K562 (cell line): Measurements from ENCODE around the gene ZNF2. TPM values are rescaled to one million over a fixed set of nuclear protein-coding genes. Genes with fewer than 3 reads are reported as not detected.

ENCODE experiments used
- BHLHE40 ChIP-seq: IDR thresholded peaks from 2 replicates; pipeline ENCODE4 v1.6.1; 2011; ENCODE audit warnings: low read length, improper control_type of control experiment
- CBFA2T2 ChIP-seq: fragments of 450-650 bp; conservative IDR thresholded peaks from 2 replicates; pipeline ENCODE4 v1.6.1; 2017; ENCODE audit warnings: mild to moderate bottlenecking
- FOSL1 ChIP-seq: fragments of 200-800 bp; sonication (Bioruptor generic); conservative IDR thresholded peaks from 2 replicates; pipeline ENCODE4 v1.6.1; 2016; ENCODE audit warnings: missing genetic modification characterization, missing compliant biosample characterization
- HDGF ChIP-seq: fragments of 450-650 bp; IDR thresholded peaks from 2 replicates; pipeline ENCODE4 v1.6.1; 2016
- IFI16 ChIP-seq: fragments of 250-450 bp; sonication (Bioruptor Pico); IDR thresholded peaks from 2 replicates; pipeline ENCODE4 v2.1.2; 2022; ENCODE audit warnings: mild to moderate bottlenecking, inconsistent platforms
- MGA ChIP-seq: fragments of 450-650 bp; IDR thresholded peaks from 2 replicates; pipeline ENCODE4 v1.6.1; 2016; ENCODE audit warnings: mild to moderate bottlenecking, moderate library complexity
- MYC ChIP-seq, 2 experiments: fragments of 250-450 bp in 1 of 2; sonication (Bioruptor Pico) in 1 of 2; IDR thresholded peaks; 2 replicates each; pipeline versions ENCODE4 v1.5.1 to v1.6.1; 2012 to 2021; ENCODE audit warnings: low read depth in 2 of 2, borderline replicate concordance in 1 of 2, improper control_type of control experiment in 1 of 2, low read length in 1 of 2, mild to moderate bottlenecking in 1 of 2, moderate library complexity in 1 of 2
- PTTG1 ChIP-seq: fragments of 450-650 bp; IDR thresholded peaks from 2 replicates; pipeline ENCODE4 v1.6.1; 2016; ENCODE audit warnings: low read depth, mild to moderate bottlenecking, missing genetic modification characterization, missing compliant biosample characterization
- SRSF3 ChIP-seq: fragments of 200-400 bp; formaldehyde crosslinking; IDR thresholded peaks from 2 replicates; pipeline ENCODE4 v1.6.1; 2016; ENCODE audit warnings: mild to moderate bottlenecking, low read length, moderate library complexity; ENCODE audit not compliant: insufficient read depth
- ZEB2 ChIP-seq: fragments of 450-650 bp; IDR thresholded peaks from 2 replicates; pipeline ENCODE4 v1.6.1; 2016
- ZFP1 ChIP-seq: fragments of 450-650 bp; formaldehyde crosslinking; IDR thresholded peaks from 2 replicates; pipeline ENCODE4 v1.4.0; 2020; ENCODE audit warnings: mild to moderate bottlenecking, mixed read lengths
- ZNF699 ChIP-seq: fragments of 250-450 bp; sonication (Bioruptor Pico); IDR thresholded peaks from 2 replicates; pipeline ENCODE4 v1.8.0; 2021; ENCODE audit warnings: mild to moderate bottlenecking, moderate library complexity; ENCODE audit not compliant: insufficient replicate concordance
- polyA plus RNA-seq, 8 experiments: library from polyadenylated mRNA; depleted of rRNA in 4 of 8; stranded (reverse) in 5 of 8; unstranded in 3 of 8; fragments of >200 nt; fragmentation: Nextera tagmentation in 2 of 8; fragmentation: Illumina TruSeq in 1 of 8; extraction: Ambion mirVana in 2 of 8; extraction: Trizol in 1 of 8; gene quantifications; 2 replicates each; pipeline versions ENCODE4 v1.2.1 to v1.2.3, GENCODE V29; 2011 to 2014; ENCODE audit warnings: inconsistent platforms in 1 of 8, missing spikeins in 1 of 8
- total RNA-seq, 7 experiments: library from RNA; depleted of rRNA in 6 of 7; stranded (reverse); fragments of >200 nt in 6 of 7; fragmentation: Illumina TruSeq in 2 of 7; extraction: Trizol in 2 of 7; gene quantifications; 2 replicates each; pipeline versions ENCODE4 v1.2.1 to v1.2.3, GENCODE V29; 2011 to 2021; ENCODE audit warnings: low replicate concordance in 1 of 7
- TF ChIP-seq, protein P1 (sequence below): fragments of 250-450 bp; sonication (Bioruptor Pico); IDR thresholded peaks from 2 replicates; pipeline ENCODE4 v1.8.0; 2022; ENCODE audit warnings: inconsistent platforms

The ZNF2 gene
- total and polyA plus RNA-seq, 9 of the 15 experiments (the other 6 are each of a cell fraction or from before 2014, with no cell fraction given), result 1.6 to 4.5 (median 3.4) TPM

DNA sequence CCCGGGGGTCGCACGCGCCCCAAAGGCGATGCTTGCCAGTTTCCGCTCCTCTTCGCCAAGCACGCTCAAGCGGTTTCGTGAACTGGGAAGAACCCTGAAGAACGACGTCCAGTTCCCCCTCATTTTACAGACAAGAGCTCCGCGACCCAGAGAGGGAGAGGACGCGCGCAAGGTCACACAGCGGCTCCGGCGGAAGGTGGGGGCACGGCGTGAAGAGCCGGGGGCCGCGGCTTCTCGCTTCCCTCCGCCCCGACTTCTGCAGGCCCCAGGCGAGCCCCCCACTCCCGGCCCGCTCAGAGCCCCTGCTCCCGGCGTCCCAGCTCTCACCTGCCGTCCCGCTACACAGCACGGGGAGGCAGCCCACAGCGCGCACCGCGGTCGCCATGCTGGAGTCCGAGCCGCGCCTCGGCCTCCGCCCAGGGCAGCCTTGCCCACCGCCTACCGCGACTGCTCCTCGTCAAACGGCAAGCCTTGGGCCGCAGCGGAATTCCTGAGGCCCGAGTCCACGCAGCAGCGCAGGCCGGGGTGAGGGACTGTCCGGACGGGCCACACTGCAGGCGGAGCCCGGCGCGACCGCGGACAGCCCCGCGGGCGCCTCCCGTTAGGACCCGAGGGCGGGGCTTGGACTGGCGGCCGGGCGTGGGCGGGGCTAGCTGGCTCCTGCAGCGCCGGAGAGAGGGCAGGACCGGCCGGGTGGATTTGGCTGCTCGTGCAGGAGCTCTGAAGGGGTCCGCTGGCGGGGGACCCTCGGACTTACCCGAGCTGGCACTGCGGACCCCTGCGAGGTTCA is 44.0 kb upstream of the ZNF2 start, which contains the start of gene MRPS5 (continued):
- peak; percentile 24; the same call in 1 of the 2 replicates for TF ChIP-seq MGA
- no peak for TF ChIP-seq PTTG1
- peak; percentile 78; the same call in 1 of the 2 replicates for TF ChIP-seq MYC (IDR thresholded peaks at IDR 0.05; ENCODE audit: low read depth, low read length)
- no peak for TF ChIP-seq MYC (CRISPR knock-in tag; IDR thresholded peaks at IDR 0.05; ENCODE audit: borderline replicate concordance, low read depth)
- TF ChIP-seq, protein P1, sequence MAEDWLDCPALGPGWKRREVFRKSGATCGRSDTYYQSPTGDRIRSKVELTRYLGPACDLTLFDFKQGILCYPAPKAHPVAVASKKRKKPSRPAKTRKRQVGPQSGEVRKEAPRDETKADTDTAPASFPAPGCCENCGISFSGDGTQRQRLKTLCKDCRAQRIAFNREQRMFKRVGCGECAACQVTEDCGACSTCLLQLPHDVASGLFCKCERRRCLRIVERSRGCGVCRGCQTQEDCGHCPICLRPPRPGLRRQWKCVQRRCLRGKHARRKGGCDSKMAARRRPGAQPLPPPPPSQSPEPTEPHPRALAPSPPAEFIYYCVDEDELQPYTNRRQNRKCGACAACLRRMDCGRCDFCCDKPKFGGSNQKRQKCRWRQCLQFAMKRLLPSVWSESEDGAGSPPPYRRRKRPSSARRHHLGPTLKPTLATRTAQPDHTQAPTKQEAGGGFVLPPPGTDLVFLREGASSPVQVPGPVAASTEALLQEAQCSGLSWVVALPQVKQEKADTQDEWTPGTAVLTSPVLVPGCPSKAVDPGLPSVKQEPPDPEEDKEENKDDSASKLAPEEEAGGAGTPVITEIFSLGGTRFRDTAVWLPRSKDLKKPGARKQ, result no peak
- TF ChIP-seq HDGF, result no peak
- TF ChIP-seq SRSF3, result no peak
- no peak for TF ChIP-seq IFI16
- TF ChIP-seq ZNF699 (CRISPR knock-in tag), result no peak
- TF ChIP-seq BHLHE40, result no peak
- no peak for TF ChIP-seq CBFA2T2
- TF ChIP-seq ZFP1, result no peak
- no peak for TF ChIP-seq ZEB2
- TF ChIP-seq FOSL1 (tag), result no peak
